ENCODE measurements around the gene SLC12A3.
"Not testable (repeated sequence)": the region's sequence is repeated elsewhere in the genome, so short reads cannot be mapped to it uniquely, and the experiment has no call there.

The SLC12A3 gene

GRCh38 chr16:56927471-56927870, 62.5 kb downstream of the SLC12A3 start:
- no peak for DNase-seq

- no peak for DNase-seq
Measured at GRCh38 chr16:56929639-56930038, 64.6 kb downstream of the SLC12A3 start.

- DNase-seq, result no peak
Measured at GRCh38 chr16:56930486-56931270, 65.7 kb downstream of the SLC12A3 start.

- DNase-seq, result no peak
Measured at GRCh38 chr16:56931271-56931891, 66.4 kb downstream of the SLC12A3 start.

- peak; percentile 98 for DNase-seq
Measured at GRCh38 chr16:56931892-56932720, 67.1 kb downstream of the SLC12A3 start, which contains the start of gene HERPUD1. Gene HERPUD1, plus strand, starts transcription at chr16:56932142. Its CDS starts 103 bp downstream, at chr16:56932245.

- DNase-seq, result peak; percentile 10
Measured at GRCh38 chr16:56932721-56933619, 68.0 kb downstream of the SLC12A3 start.

- DNase-seq, result no peak
Measured at GRCh38 chr16:56933828-56934598, 69.0 kb downstream of the SLC12A3 start.

GRCh38 chr16:56934599-56935145, 69.7 kb downstream of the SLC12A3 start:
- DNase-seq, result not testable (repeated sequence)

GRCh38 chr16:56935201-56935600, 70.2 kb downstream of the SLC12A3 start:
- no peak for DNase-seq

GRCh38 chr16:56936491-56936890, 71.5 kb downstream of the SLC12A3 start:
- no peak for DNase-seq

- DNase-seq, result no peak
Measured at GRCh38 chr16:56936950-56937349, 71.9 kb downstream of the SLC12A3 start.

- peak; percentile 16 for DNase-seq
Measured at GRCh38 chr16:56938664-56939513, 73.9 kb downstream of the SLC12A3 start.

- no peak for DNase-seq
Measured at GRCh38 chr16:56939801-56940200, 74.8 kb downstream of the SLC12A3 start.

GRCh38 chr16:56941092-56941491, 76.1 kb downstream of the SLC12A3 start:
- DNase-seq, result no peak

GRCh38 chr16:56941856-56942331, 76.9 kb downstream of the SLC12A3 start:
- DNase-seq, result no peak

GRCh38 chr16:56943761-56944375, 78.9 kb downstream of the SLC12A3 start:
- DNase-seq, result no peak

- no peak for DNase-seq
Measured at GRCh38 chr16:56944954-56945839, 80.2 kb downstream of the SLC12A3 start.

- no peak for DNase-seq
Measured at GRCh38 chr16:56945847-56946527, 81.0 kb downstream of the SLC12A3 start.

Data from T-helper 9 cell (primary cell).